Muscle layer of colon (tissue), 2 donors: ENCODE results near the gene ABCC11.

Experiments
- H3K27ac ChIP-seq: one replicate; pipeline ENCODE4 v1.7.0; 2013; ENCODE audit warnings: low read depth, mild to moderate bottlenecking, low read length, moderate library complexity
- H3K27me3 ChIP-seq, 2 donors: one replicate each; pipeline ENCODE4 v1.7.0; 2013; ENCODE audit warnings: low read length in 2 of 2, mild to moderate bottlenecking in 2 of 2; ENCODE audit not compliant: insufficient read depth in 2 of 2, control insufficient read depth in 1 of 2
- H3K36me3 ChIP-seq: one replicate; pipeline ENCODE4 v1.7.0; 2013; ENCODE audit warnings: mild to moderate bottlenecking, low read length; ENCODE audit not compliant: insufficient read depth
- H3K4me1 ChIP-seq: one replicate; pipeline ENCODE4 v1.7.0; 2013; ENCODE audit warnings: mild to moderate bottlenecking, low read length; ENCODE audit not compliant: insufficient read depth
- H3K4me3 ChIP-seq, 2 donors: one replicate each; pipeline ENCODE4 v1.7.0; 2013; ENCODE audit warnings: low read length in 2 of 2, low read depth in 1 of 2, mild to moderate bottlenecking in 1 of 2, moderate library complexity in 1 of 2
- H3K9ac ChIP-seq: one replicate; pipeline ENCODE4 v1.7.0; 2013; ENCODE audit warnings: low read length
- H3K9me3 ChIP-seq: one replicate; pipeline ENCODE4 v1.7.0; 2013; ENCODE audit warnings: mild to moderate bottlenecking, low read length
- donor health status: abdominal sarcoma.
- donor health status: Adenocarcinoma of cecum.

Gene ABCC11

GRCh38 chr16:48124266-48124665 lies 123.1 kb downstream of the ABCC11 start:
- Histone ChIP-seq H3K27me3 (no peaks in the 10 kb centered on the region), H3K9ac (no peak overlapping the region), H3K9me3 (no peaks in the 10 kb centered on the region), H3K4me1 (no peaks in the 10 kb centered on the region), H3K4me3 (no peak overlapping the region), H3K27ac (no peak overlapping the region), H3K36me3 (no peaks in the 10 kb centered on the region)

DNA sequence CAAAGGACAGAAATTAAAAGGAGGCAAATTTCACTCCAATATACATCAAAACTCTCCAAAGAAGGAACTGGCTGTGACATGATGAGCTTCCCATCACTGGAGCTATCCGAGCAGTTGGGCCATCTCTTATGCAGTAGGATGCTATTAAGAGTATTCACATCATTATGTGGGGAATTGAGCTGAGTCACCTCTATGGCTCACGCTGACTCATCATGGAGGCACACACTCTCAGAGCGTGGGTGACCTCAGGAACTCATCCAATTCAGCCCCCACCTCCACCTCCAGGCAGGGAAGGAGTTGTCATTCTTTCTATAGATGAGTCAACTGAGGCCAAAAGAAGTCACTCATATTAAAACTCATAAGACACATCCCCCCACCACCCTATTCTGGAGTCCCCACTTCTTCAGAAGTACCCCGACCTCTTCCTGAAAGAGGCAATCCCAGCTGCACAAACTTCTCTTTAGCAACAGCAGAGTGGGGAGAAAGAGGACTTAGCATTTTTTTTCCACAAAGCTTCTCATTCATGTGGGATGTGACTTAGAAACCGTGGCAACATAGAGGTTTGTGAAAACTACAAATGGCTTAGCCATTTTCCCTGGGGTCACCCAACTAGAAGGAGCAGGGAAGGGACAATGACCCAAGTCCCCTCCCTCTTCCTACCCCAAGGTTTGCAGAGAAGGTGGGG lies 124.1 kb downstream of the ABCC11 start:
- H3K27ac ChIP-seq = no peak overlapping the region
- no peak overlapping the region for H3K9ac ChIP-seq
- H3K9me3 ChIP-seq = no peaks in the 10 kb centered on the region
- no peaks in the 10 kb centered on the region for H3K36me3 ChIP-seq
- no peak overlapping the region for H3K4me3 ChIP-seq
- no peaks in the 10 kb centered on the region for H3K4me1 ChIP-seq
- no peaks in the 10 kb centered on the region for H3K27me3 ChIP-seq

DNA sequence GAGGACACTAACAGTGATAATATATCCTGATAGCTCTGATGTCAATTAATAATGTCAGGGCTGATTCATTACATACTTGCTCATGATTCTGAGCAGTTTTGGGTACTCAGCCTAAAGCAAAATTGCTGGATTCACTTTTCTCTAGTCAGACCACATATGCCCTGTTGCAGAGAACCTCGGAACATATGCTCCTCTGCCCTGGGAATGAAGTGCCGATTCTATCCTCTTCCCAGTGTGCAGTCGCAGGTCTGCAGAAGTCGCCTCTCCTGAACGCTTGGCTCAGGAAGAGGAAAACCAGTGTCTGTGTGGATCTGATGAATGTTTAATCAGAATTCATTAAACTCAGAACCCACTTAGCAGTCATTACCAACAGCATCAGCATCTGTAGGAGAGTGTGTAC lies 126.1 kb downstream of the ABCC11 start:
- H3K36me3 ChIP-seq = no peaks in the 10 kb centered on the region
- no peak overlapping the region for H3K9ac ChIP-seq
- H3K27me3 ChIP-seq = no peaks in the 10 kb centered on the region
- H3K27ac ChIP-seq = no peak overlapping the region
- no peak overlapping the region for H3K4me3 ChIP-seq
- no peaks in the 10 kb centered on the region for H3K9me3 ChIP-seq
- H3K4me1 ChIP-seq = no peaks in the 10 kb centered on the region

- Histone ChIP-seq H3K27ac (no peak overlapping the region), H3K4me3 (no peak overlapping the region), H3K4me1 (no peaks in the 10 kb centered on the region), H3K36me3 (no peaks in the 10 kb centered on the region), H3K27me3 (no peaks in the 10 kb centered on the region), H3K9ac (no peak overlapping the region), H3K9me3 (no peaks in the 10 kb centered on the region)
Observed at GRCh38 chr16:48118841-48119240, 128.5 kb downstream of the ABCC11 start.

GRCh38 chr16:48117217-48118105 lies 129.9 kb downstream of the ABCC11 start:
- Histone ChIP-seq H3K27ac (no peak overlapping the region), H3K4me3 (no peak overlapping the region), H3K4me1 (no peaks in the 10 kb centered on the region), H3K27me3 (no peaks in the 10 kb centered on the region), H3K9ac (no peak overlapping the region), H3K9me3 (no peaks in the 10 kb centered on the region), H3K36me3 (no peaks in the 10 kb centered on the region)
